Endometrium (tissue), 2 donors: Measurements from ENCODE around the gene PSMD1.

Source experiments
- FAIRE-seq: peaks from 2 replicates; lab custom pipeline; 2012; peaks lifted over from hg19 to GRCh38; lab: Jason Lieb, UNC
- donor health status: control.
- donor health status: control.

The PSMD1 gene

GRCh38 chr2:231036131-231036530 lies 20.5 kb upstream of the PSMD1 start:
- FAIRE-seq = no peak

DNA sequence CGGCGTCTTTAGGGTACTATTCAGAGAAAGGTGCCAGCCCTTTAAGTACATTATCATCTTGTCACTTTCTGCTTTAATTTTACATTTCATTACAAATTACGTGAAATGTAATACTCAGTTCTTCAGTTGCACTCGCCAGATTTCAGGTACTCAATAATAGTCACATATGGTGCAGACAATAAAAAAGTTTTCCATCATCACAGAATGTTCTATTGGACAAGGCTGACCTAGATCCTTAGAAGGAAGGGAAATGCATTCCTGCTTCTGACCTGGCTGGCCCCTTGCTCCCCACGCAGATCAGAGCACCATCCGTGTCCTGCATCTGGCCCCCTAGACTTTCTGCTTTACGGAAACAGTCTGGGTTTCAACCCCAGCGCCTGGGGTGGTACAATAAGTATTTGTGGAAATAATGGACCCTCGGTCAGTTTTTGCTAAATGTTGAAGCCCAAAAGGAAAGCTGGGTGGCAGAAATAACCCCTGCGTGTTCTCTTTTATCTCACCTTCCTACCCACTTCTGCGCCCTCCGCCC lies 20.0 kb upstream of the PSMD1 start:
- FAIRE-seq = no peak

DNA sequence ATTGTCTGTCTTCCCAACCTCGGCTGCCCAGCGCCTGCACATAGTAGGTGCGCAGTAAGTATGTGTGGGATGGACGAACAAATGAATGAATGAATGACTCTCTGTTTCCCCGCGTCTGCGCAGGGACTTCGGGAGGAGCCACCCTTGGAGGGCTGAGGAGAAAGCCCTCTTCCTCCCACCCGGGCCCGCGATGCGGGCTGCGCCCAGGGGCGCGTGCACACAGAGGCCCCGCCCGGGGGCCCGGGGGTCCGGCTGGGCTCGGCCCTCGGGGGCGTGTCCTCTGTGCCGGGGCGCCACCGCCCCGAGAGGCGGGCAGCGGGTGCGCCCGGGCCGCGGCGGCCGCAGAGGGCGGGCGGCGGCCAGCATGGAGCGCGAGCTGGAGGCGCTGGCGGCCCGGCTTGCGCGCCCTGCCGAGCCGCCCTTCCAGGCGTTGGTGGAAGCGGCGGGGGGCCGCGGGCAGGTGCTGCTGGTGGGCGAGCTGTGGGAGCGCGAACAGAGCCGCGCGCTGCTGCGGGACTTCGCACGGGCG lies 19.4 kb upstream of the PSMD1 start, which contains the start of gene C2orf72:
Gene C2orf72, plus strand, starts transcription at position 322 of the 529 bp plus-strand sequence. Its CDS starts 43 bp downstream, at position 365.
- FAIRE-seq = no peak

DNA sequence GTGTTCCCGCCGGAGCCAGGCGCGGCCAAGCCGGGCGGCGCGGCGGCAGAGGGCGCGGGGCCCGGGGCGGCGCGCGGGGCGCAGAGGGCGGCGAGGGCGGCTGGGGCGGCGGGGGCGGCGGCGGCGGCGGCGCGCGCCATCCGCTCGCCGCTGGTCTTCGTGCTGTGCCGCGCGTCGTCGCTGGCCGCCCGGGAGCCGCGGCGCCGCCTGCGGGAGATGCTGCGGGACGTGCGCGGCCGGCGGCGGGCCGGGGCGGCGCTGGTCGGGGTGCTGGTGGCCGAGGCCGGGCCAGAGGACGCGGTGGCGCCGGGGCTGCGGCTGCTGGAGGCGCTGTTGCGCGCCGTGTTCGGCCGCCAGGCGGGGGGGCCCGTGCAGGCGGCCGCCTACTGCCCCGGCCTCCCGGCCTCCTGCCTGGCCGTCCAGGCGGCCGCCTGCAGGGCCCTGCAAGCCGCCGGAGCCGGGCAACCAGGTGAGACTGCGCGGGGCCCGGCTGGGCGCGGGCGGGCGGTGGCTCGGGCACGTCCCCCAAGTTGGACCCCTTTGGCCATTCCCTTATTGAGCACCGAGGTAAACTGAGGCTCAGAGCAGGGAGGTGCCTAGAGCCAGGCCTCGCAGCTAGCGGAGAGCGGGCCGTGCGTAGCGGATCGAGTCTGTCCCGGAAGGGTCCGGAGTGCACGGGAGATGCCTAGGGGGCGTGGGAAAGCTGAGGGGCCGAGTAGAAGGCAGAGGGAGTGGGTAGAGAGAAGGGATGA lies 18.8 kb upstream of the PSMD1 start:
- no peak for FAIRE-seq

DNA sequence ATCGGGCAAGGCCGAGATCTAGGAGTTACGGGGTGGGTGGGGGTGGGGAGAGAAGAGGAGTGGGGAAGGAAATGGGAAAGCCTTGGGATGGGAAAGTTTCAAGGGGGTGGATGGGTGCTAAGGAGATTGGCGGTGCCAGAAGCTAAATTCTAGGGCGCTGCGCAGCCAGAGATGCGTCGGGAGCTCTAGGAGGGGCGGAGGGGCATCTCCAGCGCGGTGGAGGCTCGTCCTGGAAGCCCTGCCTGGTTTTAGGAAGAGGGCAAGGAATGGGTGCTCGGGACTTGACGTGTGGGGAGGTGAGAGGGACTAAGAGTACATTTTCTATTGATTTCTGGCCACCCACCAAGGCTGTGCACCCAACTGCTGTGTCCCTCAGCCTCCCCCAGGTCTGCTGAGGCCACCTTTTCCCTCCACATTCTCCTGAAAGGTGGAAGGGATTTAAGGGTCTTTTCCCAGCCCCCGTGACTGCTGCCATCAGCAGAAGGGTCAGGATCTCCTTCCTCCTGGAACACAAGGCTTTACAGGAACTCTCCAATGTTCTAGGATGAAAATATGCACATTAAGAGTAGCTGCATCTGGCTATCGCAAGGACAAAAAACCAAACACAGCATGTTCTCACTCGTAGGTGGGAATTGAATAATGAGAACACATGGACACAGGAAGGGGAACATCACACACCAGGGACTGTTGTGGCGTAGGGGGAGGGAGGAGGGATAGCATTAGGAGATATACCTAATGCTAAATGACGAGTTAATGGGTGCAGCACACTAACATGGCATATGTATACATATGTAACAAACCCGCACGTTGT lies 18.0 kb upstream of the PSMD1 start:
- FAIRE-seq = no peak

DNA sequence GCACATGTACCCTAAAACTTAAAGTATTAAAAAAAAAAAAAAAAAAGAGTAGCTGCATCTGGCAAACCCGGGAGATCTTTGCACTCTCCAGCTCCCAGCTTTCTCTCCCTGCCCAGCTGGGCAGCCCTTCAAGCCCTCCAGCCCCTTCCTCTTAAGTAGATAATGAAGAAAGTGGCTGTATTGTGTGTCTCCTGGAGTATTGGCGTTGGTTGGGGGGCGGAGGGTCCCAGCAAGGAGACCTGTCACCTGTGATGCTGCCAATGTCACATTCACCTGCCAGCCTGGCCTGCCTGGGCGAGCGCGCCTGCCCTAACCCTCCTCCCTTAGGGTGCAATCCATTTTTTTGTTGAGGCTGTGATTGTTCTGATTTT lies 17.4 kb upstream of the PSMD1 start:
- FAIRE-seq = no peak

DNA sequence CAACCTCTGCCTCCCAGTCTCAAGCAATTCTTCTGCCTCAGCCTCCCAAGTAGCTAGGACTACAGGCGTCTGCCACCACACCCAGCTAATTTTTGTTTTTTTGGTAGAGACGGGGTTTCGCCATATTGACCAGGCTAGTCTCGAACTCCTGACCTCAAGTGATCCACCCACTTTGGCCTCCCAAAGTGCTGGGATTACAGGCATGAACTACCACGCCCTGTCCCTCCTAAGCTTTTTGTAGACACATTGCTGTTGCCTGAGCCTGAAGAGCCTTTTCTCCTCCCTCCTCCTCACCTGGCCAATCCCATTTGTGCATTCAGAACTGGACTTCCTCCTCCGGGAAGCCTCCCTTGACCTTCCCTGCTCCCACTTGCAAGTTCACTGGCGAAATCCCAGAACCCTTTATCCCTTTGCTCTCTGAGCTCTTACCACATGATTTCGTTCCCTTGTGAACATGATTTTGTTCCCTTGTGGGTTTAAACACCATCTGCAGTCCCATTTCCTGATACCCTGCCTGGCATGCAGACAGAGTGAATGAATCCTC lies 16.8 kb upstream of the PSMD1 start:
- FAIRE-seq = no peak

- FAIRE-seq = no peak
Observed at GRCh38 chr2:231041061-231041689, 15.5 kb upstream of the PSMD1 start.

- no peak for FAIRE-seq
Observed at GRCh38 chr2:231043796-231044195, 12.9 kb upstream of the PSMD1 start.

GRCh38 chr2:231046916-231047273 lies 9.8 kb upstream of the PSMD1 start:
- no peak for FAIRE-seq

DNA sequence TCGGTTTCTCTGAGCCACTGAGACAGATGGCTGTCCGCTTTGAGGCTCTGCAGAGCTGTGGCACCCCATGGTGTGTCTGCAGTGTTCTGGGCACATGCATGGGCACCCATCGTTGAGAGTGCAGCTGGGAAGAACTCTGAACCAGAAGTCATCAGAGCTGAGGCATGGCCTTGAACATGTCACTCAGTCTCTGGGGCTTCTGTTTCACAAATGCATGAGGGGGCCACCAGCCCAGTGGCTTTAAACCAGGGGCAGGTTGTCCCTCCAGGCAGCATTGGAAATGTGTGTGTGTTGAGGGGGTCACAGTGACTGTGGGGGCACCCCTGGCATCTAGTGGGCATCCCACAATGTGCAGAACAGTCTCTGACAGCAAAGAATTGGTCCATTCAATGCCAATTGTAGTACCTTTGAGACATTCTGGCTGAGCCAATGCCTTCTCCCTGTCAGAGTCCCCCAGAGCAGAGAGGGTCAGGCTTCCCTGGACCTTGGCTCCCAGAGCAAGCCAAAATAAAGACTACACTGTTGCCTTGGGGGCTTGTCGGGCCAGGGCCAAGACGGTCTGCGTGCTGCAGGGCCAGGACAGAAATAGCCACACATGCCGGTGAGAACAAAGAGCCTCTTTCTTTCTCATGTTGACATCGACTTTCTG lies 9.3 kb upstream of the PSMD1 start:
- FAIRE-seq = no peak

- FAIRE-seq = no peak
Observed at GRCh38 chr2:231047923-231048915, 8.4 kb upstream of the PSMD1 start.

DNA sequence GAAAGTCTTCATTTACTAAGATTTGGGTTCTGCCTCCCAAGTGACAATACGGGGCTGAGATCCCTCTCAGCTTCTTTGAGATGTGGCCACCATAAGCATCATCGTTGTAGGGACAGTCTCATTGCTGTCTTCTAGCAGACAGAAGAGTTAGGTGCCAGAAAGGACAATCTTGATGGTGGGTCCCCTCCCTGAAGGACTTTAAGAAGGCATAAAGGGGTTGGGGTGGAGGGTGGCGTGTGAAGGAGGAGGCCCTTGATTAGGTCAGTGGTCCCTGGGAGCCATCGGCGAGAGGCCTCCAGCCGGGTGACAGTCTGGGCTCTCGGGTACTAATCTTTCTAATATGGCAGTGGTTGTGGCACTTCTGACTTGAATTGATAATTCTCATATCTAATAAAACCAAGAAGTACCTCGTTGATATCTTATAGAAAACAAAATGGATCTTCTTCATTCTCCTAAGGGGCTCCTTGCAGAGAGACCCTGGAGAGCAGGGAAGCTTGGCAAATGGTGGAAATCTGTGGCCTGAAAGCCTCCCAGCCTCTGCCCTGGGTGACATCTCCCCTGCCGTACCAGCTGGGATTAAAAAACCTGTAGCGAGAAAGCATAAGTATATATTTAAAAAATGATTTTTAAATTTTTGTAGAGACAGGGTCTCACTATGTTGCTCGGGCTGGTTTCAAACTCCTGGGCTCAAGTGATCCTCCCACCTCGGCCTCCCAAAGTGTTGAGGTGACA lies 7.2 kb upstream of the PSMD1 start:
- no peak for FAIRE-seq

DNA sequence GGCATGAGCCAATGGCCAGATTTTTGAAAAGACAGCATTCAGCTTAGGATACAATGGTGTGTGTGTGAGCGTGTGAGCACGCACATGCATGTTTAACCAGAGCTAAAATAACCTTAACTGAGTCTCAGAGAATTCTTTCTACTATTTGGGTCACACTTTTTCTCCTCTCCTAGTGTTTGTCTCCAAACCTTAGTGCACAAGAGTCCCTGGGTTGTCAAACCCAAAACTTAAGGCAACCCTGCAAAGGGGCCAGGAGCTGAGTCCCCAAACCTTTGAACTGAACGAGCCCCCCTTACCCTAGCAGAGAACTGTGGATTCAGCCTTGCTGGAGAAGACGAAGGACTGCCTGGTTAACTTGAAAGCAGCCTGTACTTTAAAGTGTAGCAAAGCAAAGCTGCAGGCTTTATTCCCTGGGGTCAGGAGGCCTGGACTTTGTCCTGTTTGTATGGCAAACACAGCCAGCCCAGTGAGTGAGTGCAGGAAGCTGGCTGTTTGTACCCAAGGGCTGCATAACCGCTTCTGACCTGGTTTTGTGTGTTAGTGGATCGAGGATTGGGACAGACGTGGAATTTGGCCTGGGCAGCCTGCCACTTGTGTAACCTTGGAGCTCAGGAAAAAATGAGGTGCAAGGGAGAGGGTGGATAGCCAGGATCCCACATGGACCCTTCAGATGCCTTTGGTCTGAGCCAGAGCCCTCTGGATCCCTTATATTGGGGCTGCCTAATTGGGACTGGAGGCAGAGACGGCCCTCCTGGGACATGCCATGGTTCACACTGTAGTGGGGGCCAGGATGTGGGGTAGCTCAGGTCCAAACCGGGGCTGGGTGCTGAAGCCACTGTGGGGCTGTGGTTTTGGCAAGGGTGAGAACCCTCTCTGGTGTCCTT lies 6.4 kb upstream of the PSMD1 start:
- no peak for FAIRE-seq

DNA sequence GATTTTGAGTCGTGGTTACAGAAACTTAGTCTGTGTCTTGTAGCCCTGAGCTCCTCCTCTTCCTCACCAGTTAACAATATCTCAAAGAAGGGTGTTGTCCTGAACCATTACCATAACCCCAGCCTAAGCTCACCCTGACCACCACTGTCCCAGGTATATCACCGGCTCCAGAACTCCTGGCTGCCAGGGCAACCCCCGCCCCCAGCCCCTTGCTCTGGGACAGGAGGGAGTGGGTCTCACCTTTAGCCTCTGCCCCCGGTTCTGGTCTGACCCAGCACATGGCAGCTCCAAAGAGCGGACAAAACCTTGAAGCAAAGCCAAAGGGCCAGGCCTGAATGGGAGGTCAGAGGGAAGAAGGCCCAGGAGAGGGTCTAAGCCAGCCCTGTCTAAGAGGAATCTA lies 5.6 kb upstream of the PSMD1 start:
- FAIRE-seq = no peak

DNA sequence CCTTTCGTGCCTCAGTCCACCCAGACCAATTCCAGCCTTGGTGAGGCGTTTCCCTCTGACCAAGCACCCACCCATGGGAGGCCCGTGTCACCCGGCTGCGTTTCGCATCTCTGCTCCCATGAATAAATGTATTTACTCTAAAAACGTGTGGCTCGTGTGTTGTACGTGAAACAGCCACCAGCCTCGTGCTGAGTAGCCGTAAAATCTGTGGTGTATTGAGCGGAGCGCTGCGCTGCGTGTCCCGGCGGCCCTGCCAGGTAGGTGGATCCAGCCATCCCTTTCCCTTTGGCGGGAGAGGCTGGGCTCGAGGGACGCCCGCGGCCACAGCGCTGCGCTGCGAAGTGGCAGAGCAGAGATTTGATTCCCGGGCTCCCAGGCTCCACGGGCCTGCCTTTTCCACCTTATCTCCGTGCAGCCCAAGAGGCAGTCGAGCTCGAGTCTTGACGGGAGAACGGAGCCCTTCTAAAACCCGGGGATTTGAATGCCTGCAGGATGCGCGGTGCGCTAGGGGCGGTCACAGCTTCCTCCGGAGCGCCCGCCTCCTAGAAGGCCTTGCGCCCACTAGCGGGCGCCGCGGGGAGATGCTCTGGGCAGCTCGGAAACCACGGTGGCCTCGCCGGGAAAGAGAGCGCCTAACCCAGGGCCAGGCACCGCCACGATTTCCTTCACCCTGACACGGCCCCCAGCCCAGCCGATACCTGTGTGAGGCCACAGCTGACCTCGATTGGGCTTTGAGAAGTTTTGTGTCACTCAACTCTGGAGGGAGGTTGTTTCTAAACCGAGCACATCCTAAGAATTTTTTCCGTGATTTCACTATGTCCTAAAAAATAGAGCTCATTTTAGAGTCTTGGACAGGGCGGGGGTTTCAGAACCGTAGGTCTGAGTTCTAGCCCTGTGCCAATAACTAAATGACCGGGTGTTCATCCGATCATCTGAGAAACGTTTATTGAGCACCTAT lies 3.9 kb upstream of the PSMD1 start:
- no peak for FAIRE-seq

- no peak for FAIRE-seq
Observed at GRCh38 chr2:231053846-231054245, 2.8 kb upstream of the PSMD1 start.

DNA sequence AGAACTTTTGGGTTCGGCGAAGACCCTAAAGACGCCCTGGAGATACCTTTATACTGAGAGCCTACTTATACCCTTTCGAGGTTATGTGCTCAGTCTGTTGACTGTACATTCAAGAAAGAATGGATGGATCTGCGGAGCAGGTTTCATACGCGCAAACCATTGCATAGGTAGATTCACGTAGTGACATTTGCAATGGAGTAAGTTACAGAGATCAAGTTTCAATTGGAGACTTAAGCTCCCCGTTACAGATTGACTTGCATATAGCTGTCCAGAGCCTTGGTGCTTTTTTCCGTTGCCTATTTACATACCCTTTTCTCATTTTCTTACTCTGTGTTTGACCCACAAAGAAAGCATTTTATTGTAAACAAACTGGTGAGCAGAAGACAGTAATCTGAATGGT lies 923 bp downstream of the PSMD1 start:
- no peak for FAIRE-seq
